ENCODE data around the gene LHPP. TPM values are rescaled to one million over a fixed set of nuclear protein-coding genes. Genes with fewer than 3 reads are reported as not detected.

LHPP gene
- total RNA-seq, 1 donor from 2014 or later = 15.3 TPM

DNA sequence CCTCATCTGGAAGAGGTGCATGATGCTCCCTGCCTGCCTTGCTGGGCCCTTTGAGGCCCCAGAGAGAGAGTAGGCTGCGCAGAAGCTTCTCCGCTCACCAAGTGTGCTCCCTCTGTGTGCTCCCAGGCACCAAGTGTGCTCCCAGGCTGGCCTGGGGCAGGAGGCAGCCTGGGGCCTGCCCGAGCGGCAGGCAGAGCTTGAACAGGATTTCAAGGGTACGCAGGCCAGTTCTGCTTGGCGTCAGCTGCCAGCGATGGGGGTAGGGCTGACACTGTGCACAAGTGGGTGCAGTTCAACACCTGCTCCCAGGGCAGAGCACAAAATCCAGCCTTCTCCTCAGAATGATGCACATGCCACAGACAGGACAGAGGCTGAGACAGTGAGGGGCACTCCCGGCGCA lies 162.8 kb downstream of the LHPP start:
- no peak overlapping the region for H3K4me3 Mint-ChIP-seq (ENCODE audit: unreplicated experiment)
- H3K27ac Mint-ChIP-seq (ENCODE audit: unreplicated experiment) = no peak overlapping the region
- H3K9me3 Mint-ChIP-seq (ENCODE audit: low read depth) = no peaks in the 10 kb centered on the region
- H3K36me3 Mint-ChIP-seq (ENCODE audit: low read depth) = peaks cover 2% of the 10 kb centered on the region
- DNase-seq (ENCODE audit: low spot score) = no peak
- peaks cover 19% of the 10 kb centered on the region for H3K4me1 Mint-ChIP-seq (ENCODE audit: low read depth)
- TF ChIP-seq, protein P1, sequence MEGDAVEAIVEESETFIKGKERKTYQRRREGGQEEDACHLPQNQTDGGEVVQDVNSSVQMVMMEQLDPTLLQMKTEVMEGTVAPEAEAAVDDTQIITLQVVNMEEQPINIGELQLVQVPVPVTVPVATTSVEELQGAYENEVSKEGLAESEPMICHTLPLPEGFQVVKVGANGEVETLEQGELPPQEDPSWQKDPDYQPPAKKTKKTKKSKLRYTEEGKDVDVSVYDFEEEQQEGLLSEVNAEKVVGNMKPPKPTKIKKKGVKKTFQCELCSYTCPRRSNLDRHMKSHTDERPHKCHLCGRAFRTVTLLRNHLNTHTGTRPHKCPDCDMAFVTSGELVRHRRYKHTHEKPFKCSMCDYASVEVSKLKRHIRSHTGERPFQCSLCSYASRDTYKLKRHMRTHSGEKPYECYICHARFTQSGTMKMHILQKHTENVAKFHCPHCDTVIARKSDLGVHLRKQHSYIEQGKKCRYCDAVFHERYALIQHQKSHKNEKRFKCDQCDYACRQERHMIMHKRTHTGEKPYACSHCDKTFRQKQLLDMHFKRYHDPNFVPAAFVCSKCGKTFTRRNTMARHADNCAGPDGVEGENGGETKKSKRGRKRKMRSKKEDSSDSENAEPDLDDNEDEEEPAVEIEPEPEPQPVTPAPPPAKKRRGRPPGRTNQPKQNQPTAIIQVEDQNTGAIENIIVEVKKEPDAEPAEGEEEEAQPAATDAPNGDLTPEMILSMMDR (IDR thresholded peaks at IDR 0.05) = no peak
- no peaks in the 10 kb centered on the region for H3K27me3 Mint-ChIP-seq (ENCODE audit: low read depth)

DNA sequence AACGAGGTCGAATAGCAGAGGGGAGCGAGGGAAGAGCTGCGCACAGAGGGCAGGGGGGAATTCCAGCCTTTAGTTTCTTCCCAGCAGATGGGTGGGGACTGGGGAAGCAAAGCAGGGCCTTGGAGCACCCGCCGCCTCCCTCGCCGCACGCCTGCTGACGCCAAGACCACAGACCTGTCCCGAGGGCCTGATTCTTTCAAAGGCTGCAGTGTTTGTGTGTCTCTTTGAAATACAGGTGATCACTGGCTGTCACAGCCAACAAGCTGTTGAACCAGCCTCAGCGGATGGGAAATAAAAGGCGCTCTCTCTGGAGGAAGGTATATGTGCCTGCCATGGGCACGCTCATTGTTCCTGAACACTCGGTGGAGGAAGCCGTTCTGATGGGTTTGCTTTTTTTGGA lies 163.3 kb downstream of the LHPP start:
- Mint-ChIP-seq H3K36me3 (ENCODE audit: low read depth) (peaks cover 2% of the 10 kb centered on the region), H3K9me3 (ENCODE audit: low read depth) (no peaks in the 10 kb centered on the region), H3K4me1 (ENCODE audit: low read depth) (peaks cover 20% of the 10 kb centered on the region), H3K4me3 (ENCODE audit: unreplicated experiment) (no peak overlapping the region), H3K27ac (ENCODE audit: unreplicated experiment) (no peak overlapping the region), H3K27me3 (ENCODE audit: low read depth) (no peaks in the 10 kb centered on the region)
- no peak for DNase-seq (ENCODE audit: low spot score)
- TF ChIP-seq, protein P1 (IDR thresholded peaks at IDR 0.05) = no peak

DNA sequence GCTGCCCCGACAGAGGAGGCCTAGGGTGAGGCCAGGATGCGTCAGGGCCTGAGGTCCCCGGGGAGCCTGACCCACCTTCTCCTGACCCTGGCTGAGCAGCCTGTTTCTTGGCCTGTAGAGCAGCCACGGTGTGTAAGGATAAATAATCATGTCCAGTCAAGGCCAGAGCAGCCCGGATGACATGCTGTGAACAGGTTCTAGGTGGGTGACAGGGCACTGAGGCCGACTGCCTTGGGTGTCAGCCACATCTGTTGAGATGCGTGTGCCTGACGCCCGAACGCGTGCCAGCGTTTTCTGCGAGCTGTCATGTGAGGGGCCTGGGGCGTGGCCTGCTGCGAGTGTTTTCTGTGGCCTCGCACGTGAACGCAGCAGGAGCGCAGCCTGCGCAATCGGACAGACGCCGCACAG lies 164.2 kb downstream of the LHPP start:
- no peak overlapping the region for H3K4me3 Mint-ChIP-seq (ENCODE audit: unreplicated experiment)
- no peak overlapping the region for H3K27ac Mint-ChIP-seq (ENCODE audit: unreplicated experiment)
- H3K4me1 Mint-ChIP-seq (ENCODE audit: low read depth) = peaks cover 20% of the 10 kb centered on the region
- no peaks in the 10 kb centered on the region for H3K9me3 Mint-ChIP-seq (ENCODE audit: low read depth)
- DNase-seq (ENCODE audit: low spot score) = no peak
- peaks cover 2% of the 10 kb centered on the region for H3K36me3 Mint-ChIP-seq (ENCODE audit: low read depth)
- TF ChIP-seq, protein P1 (IDR thresholded peaks at IDR 0.05) = no peak
- H3K27me3 Mint-ChIP-seq (ENCODE audit: low read depth) = no peaks in the 10 kb centered on the region

DNA sequence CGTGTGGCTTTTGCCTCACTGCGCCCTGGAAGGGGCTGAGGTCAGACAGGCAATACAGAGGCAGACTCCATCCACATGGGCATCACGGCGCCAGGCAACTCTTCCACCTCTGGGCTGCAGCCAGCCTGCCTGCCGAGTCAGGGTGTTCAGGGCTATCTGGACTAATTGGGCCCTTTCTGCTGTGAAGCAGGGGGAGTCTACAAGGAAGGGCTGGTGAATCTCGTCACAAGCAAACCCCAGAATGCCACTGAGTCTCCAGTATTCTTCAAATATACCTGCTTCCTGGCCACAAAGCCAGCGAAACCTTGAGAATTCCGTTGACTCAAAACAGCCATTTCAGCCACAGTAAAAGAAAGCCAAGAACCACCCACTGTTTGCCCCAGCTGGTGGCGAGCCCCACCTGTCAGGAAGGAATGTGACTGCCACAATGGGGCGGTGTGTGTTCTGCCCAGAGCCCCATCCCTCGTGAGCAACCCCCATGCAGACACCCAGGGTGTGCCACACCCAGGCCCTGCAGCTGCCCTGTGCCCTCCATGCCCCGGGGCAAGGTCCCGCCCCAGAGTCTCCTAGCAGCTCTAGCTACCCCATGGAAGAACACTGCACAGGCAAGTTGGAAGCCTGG lies 165.2 kb downstream of the LHPP start:
- Mint-ChIP-seq H3K4me3 (ENCODE audit: unreplicated experiment) (no peak overlapping the region), H3K27ac (ENCODE audit: unreplicated experiment) (no peak overlapping the region), H3K4me1 (ENCODE audit: low read depth) (peaks cover 20% of the 10 kb centered on the region), H3K9me3 (ENCODE audit: low read depth) (no peaks in the 10 kb centered on the region), H3K36me3 (ENCODE audit: low read depth) (peaks cover 2% of the 10 kb centered on the region), H3K27me3 (ENCODE audit: low read depth) (no peaks in the 10 kb centered on the region)
- TF ChIP-seq, protein P1 (IDR thresholded peaks at IDR 0.05) = no peak
- DNase-seq (ENCODE audit: low spot score) = no peak

DNA sequence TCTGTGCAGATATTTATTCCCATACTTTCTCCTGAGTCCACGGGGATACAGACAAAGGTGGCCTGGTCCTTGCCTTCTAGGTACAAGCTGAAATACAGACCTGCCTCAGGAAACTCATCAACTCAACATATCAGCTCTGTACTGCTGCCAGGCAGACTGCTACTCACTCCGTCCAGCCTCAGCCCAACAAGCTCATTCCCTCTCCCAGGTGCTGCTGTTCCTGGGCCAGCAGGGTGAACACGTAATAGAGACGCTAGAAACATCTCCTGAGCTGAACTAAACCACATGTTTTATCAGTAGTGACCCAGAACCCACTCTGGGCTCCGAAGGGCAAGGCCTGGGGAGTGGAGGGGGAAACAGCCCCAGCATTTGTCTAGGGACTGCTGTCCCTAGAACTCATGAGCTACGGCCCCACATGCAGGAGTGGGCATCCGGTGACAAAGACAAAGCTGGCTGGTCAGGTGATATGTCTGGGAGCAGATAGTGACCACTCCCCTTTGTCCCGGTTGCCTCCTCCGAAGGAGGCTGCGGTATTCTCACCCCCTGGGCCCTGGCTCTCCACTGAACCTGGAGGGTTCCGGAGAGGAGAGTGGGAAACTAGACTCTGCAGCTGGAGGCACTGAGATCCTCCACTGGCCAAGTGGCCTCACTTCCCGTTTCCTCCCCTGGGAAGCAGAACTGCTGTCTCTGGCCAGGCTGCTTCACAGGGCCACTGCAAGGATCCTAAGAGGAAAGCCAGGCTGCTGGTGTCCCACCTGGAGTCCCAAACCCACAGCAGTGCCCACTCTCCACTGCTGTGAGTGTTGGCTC lies 166.4 kb downstream of the LHPP start:
- peaks cover 20% of the 10 kb centered on the region for H3K4me1 Mint-ChIP-seq (ENCODE audit: low read depth)
- no peaks in the 10 kb centered on the region for H3K27me3 Mint-ChIP-seq (ENCODE audit: low read depth)
- no peak for DNase-seq (ENCODE audit: low spot score)
- TF ChIP-seq, protein P1 (IDR thresholded peaks at IDR 0.05) = no peak
- H3K4me3 Mint-ChIP-seq (ENCODE audit: unreplicated experiment) = no peak overlapping the region
- H3K9me3 Mint-ChIP-seq (ENCODE audit: low read depth) = no peaks in the 10 kb centered on the region
- H3K36me3 Mint-ChIP-seq (ENCODE audit: low read depth) = peaks cover 2% of the 10 kb centered on the region
- no peak overlapping the region for H3K27ac Mint-ChIP-seq (ENCODE audit: unreplicated experiment)
